ENCODE measurements around the gene SPP1.
"Not testable (repeated sequence)": the region's sequence is repeated elsewhere in the genome, so short reads cannot be mapped to it uniquely, and the experiment has no call there.

GRCh38 chr4:87940809-87941208 is 34.7 kb upstream of the SPP1 start:
- TF ChIP-seq, protein P1, sequence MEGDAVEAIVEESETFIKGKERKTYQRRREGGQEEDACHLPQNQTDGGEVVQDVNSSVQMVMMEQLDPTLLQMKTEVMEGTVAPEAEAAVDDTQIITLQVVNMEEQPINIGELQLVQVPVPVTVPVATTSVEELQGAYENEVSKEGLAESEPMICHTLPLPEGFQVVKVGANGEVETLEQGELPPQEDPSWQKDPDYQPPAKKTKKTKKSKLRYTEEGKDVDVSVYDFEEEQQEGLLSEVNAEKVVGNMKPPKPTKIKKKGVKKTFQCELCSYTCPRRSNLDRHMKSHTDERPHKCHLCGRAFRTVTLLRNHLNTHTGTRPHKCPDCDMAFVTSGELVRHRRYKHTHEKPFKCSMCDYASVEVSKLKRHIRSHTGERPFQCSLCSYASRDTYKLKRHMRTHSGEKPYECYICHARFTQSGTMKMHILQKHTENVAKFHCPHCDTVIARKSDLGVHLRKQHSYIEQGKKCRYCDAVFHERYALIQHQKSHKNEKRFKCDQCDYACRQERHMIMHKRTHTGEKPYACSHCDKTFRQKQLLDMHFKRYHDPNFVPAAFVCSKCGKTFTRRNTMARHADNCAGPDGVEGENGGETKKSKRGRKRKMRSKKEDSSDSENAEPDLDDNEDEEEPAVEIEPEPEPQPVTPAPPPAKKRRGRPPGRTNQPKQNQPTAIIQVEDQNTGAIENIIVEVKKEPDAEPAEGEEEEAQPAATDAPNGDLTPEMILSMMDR (IDR thresholded peaks at IDR 0.05) = not testable (repeated sequence)
- not testable (repeated sequence) for TF ChIP-seq POLR2A (IDR thresholded peaks at IDR 0.05)
